GM13976 (cell line): ENCODE data around the gene HCN4.

ENCODE experiments used
- DNase-seq: peaks from one replicate; pipeline ENCODE4 v3.0.0; 2012; ENCODE audit warnings: low spot score
- CTCF ChIP-seq: IDR thresholded peaks from 2 replicates; pipeline ENCODE4 v1.5.1; 2012; ENCODE audit warnings: borderline replicate concordance, mild to moderate bottlenecking; ENCODE audit not compliant: insufficient read depth; ENCODE audit errors: extremely low read depth, missing control alignments, control extremely low read depth
- in situ Hi-C: fragments of 300-500 bp; cut with MboI; formaldehyde crosslinking; loops from one replicate; pipeline ENCODE4 v1.12.0; 2022; ENCODE audit warnings: low sequenced_read_pairs, mixed read lengths, inconsistent platforms; ENCODE audit not compliant: unreplicated experiment

The HCN4 gene

GRCh38 chr15:73382115-73382514 is 13.4 kb upstream of the HCN4 start:
- DNase-seq: no peak
- TF ChIP-seq CTCF: no peak
- in situ Hi-C loops: no loop called here

GRCh38 chr15:73380661-73381060 is 11.9 kb upstream of the HCN4 start:
- no peak for DNase-seq
- in situ Hi-C loops: no loop called here
- TF ChIP-seq CTCF: no peak

- no peak for DNase-seq
- TF ChIP-seq CTCF: no peak
- in situ Hi-C loops: no loop called here
These were observed 9.3 kb upstream of the HCN4 start for GRCh38 chr15:73378089-73378488.

GRCh38 chr15:73375755-73376305 is 7.1 kb upstream of the HCN4 start:
- in situ Hi-C loops: no loop called here
- no peak for TF ChIP-seq CTCF
- no peak for DNase-seq

GRCh38 chr15:73375012-73375411 is 6.3 kb upstream of the HCN4 start:
- in situ Hi-C loops: no loop called here
- TF ChIP-seq CTCF: no peak
- DNase-seq: no peak

GRCh38 chr15:73374604-73375003 is 5.8 kb upstream of the HCN4 start:
- DNase-seq: no peak
- no peak for TF ChIP-seq CTCF
- in situ Hi-C loops: no loop called here

GRCh38 chr15:73373221-73373620 is 4.5 kb upstream of the HCN4 start:
- no peak for TF ChIP-seq CTCF
- DNase-seq: no peak
- in situ Hi-C loops: no loop called here
